GM21576 (cell line): Measurements from ENCODE around the gene WNK3.

Experiments
- ATAC-seq: cut with Tn5 transposase; IDR thresholded peaks from one replicate; pipeline ENCODE4 v1.9.1; 2021; ENCODE audit warnings: mild to moderate bottlenecking, moderate library complexity; ENCODE audit not compliant: unreplicated experiment

The WNK3 gene

GRCh38 chrX:54171527-54172250 lies 186.2 kb downstream of the WNK3 start:
- no peak for ATAC-seq

- ATAC-seq, result no peak
Measured at GRCh38 chrX:54171091-54171490, 186.8 kb downstream of the WNK3 start.

GRCh38 chrX:54166915-54167314 lies 190.9 kb downstream of the WNK3 start:
- no peak for ATAC-seq

- ATAC-seq, result no peak
Measured at GRCh38 chrX:54157561-54157960, 200.3 kb downstream of the WNK3 start.
